SU-DHL-6 (cell line): ENCODE data around the gene ADAMTS17.

Source experiments
- H2AFZ ChIP-seq: fragments of 200-600 bp; sonication (generic); 2 replicates; pipeline ENCODE4 v1.6.1; 2014; ENCODE audit warnings: low read depth, mild to moderate bottlenecking, moderate library complexity, mixed read lengths, antibody characterized with exemption, low read length; ENCODE audit not compliant: severe bottlenecking
- H3F3A ChIP-seq: fragments of 200-600 bp; shearing (Covaris generic); 2 replicates; pipeline ENCODE4 v1.6.0; 2016; ENCODE audit warnings: antibody characterized with exemption, mild to moderate bottlenecking; ENCODE audit not compliant: insufficient read depth
- H3K27ac ChIP-seq: fragments of 200-600 bp; sonication (generic); 2 replicates; pipeline ENCODE4 v1.5.1; 2016; ENCODE audit warnings: low read depth, mild to moderate bottlenecking, low read length, moderate library complexity, mixed read lengths
- H3K27me3 ChIP-seq: fragments of 200-600 bp; sonication (generic), shearing (Covaris generic); 2 replicates; pipeline ENCODE4 v1.6.0; 2014; ENCODE audit warnings: mild to moderate bottlenecking, low read length
- H3K36me3 ChIP-seq: fragments of 200-600 bp; sonication (generic); 2 replicates; pipeline ENCODE4 v1.6.1; 2014; ENCODE audit warnings: mild to moderate bottlenecking, low read length, mixed read lengths
- H3K4me2 ChIP-seq: fragments of 300-600, 200-600 bp; shearing (Covaris generic), sonication (generic); 2 replicates; pipeline ENCODE4 v1.6.0; 2014; ENCODE audit warnings: low read length, low read depth, mild to moderate bottlenecking; ENCODE audit not compliant: poor library complexity, severe bottlenecking
- H3K4me3 ChIP-seq: fragments of 200-600 bp; sonication (generic); 2 replicates; pipeline ENCODE4 v1.5.1; 2014; ENCODE audit warnings: antibody characterized with exemption, low read length, mild to moderate bottlenecking, mixed read lengths; ENCODE audit not compliant: insufficient read depth, poor library complexity, severe bottlenecking
- H3K79me2 ChIP-seq: fragments of 200-600 bp; sonication (generic); 2 replicates; pipeline ENCODE4 v1.6.1; 2014; ENCODE audit warnings: mild to moderate bottlenecking, low read length, moderate library complexity; ENCODE audit not compliant: insufficient read depth
- H3K9ac ChIP-seq: fragments of 200-600 bp; sonication (generic); 2 replicates; pipeline ENCODE4 v1.7.0; 2014; ENCODE audit warnings: mild to moderate bottlenecking, low read length
- H3K9me2 ChIP-seq: fragments of 200-600 bp; sonication (generic); replicated peaks from 2 replicates; pipeline ENCODE4 v1.6.1; 2014; ENCODE audit warnings: low read length; ENCODE audit not compliant: insufficient read depth
- H3K9me3 ChIP-seq: fragments of 200-600 bp; sonication (generic); 2 replicates; pipeline ENCODE4 v1.6.1; 2014; ENCODE audit warnings: low read length, mixed read lengths; ENCODE audit not compliant: insufficient read depth
- H4K20me1 ChIP-seq: fragments of 200-600 bp; sonication (generic); 2 replicates; pipeline ENCODE4 v1.6.1; 2014; ENCODE audit warnings: low read depth, mild to moderate bottlenecking, antibody characterized with exemption, low read length, moderate library complexity, mixed read lengths
- EZH2phosphoT487 ChIP-seq: fragments of 200-600 bp; sonication (generic), shearing (Covaris generic); conservative IDR thresholded peaks from 2 replicates; pipeline ENCODE4 v1.6.1; 2018; ENCODE audit warnings: mild to moderate bottlenecking, antibody characterized with exemption, low read length, moderate library complexity, mixed read lengths
- TF ChIP-seq, protein P1 (sequence below): fragments of 200-600 bp; sonication (generic); IDR thresholded peaks from one replicate; pipeline ENCODE4 v1.5.1; 2017; ENCODE audit warnings: antibody characterized with exemption, mild to moderate bottlenecking, low read length, moderate library complexity; ENCODE audit not compliant: insufficient read depth, poor library complexity, severe bottlenecking

Gene ADAMTS17

DNA sequence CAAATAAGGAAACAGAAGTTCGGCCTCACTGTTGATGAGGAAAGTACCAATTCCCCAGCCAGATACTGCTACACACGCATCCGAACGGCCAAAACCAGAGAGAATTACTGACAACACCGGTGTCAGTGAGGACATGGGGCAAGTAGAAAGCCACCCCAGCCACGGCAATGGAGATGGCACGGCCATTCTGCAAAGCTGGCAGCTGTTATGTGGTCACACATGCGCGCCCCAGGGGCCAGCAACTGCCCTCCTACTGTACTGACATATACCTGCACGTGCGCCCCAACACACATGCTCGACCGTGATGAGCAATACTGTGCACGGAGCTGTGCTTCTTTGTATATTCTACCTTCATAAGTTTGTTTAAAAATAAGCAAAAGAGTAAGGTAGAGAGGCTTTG lies 217.4 kb downstream of the ADAMTS17 start:
- no peak overlapping the region for H3K4me2 ChIP-seq
- TF ChIP-seq, protein P1, sequence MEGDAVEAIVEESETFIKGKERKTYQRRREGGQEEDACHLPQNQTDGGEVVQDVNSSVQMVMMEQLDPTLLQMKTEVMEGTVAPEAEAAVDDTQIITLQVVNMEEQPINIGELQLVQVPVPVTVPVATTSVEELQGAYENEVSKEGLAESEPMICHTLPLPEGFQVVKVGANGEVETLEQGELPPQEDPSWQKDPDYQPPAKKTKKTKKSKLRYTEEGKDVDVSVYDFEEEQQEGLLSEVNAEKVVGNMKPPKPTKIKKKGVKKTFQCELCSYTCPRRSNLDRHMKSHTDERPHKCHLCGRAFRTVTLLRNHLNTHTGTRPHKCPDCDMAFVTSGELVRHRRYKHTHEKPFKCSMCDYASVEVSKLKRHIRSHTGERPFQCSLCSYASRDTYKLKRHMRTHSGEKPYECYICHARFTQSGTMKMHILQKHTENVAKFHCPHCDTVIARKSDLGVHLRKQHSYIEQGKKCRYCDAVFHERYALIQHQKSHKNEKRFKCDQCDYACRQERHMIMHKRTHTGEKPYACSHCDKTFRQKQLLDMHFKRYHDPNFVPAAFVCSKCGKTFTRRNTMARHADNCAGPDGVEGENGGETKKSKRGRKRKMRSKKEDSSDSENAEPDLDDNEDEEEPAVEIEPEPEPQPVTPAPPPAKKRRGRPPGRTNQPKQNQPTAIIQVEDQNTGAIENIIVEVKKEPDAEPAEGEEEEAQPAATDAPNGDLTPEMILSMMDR: no peak
- no peak for TF ChIP-seq EZH2phosphoT487
- no peaks in the 10 kb centered on the region; the same call in 1 of the 2 replicates for H3K9me2 ChIP-seq

DNA sequence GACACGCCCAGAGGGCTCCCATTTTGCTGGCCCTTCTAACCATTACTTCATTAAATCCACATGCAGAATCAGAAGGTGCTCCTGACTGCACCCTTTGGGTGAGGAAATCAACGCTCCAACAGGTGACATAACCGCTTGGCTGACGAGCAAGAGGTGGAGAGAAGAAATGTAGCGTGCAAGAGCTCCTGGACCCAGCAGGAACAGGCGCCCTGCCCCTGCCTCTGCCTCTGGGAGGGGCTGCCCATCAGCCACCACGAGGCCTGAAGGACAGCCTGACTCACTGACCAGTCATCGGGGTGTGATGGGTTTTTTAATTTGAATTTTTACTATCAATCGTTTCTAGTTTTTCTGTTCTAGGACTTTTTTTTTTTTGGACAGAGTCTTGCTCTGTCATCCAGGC lies 218.2 kb downstream of the ADAMTS17 start:
- no peak overlapping the region for H2AFZ ChIP-seq
- no peaks in the 10 kb centered on the region; the same call in 1 of the 2 replicates for H3K9me2 ChIP-seq
- no peaks in the 10 kb centered on the region for H4K20me1 ChIP-seq
- H3K4me2 ChIP-seq: no peak overlapping the region
- no peaks in the 10 kb centered on the region for H3K9me3 ChIP-seq
- H3K4me3 ChIP-seq: no peak overlapping the region
- no peak overlapping the region for H3K27ac ChIP-seq
- no peaks in the 10 kb centered on the region for H3K79me2 ChIP-seq
- no peaks in the 10 kb centered on the region for H3F3A ChIP-seq
- no peaks in the 10 kb centered on the region for H3K36me3 ChIP-seq
- no peak overlapping the region for H3K9ac ChIP-seq
- TF ChIP-seq, protein P1: no peak
- TF ChIP-seq EZH2phosphoT487: no peak
- H3K27me3 ChIP-seq: no peaks in the 10 kb centered on the region

More for the DNA sequence above, 217.4 kb downstream of the ADAMTS17 start:
- Histone ChIP-seq H3K9me3 (no peaks in the 10 kb centered on the region), H4K20me1 (no peaks in the 10 kb centered on the region), H3K36me3 (no peaks in the 10 kb centered on the region), H3K79me2 (no peaks in the 10 kb centered on the region), H3K27ac (no peak overlapping the region), H3K4me3 (no peak overlapping the region), H3F3A (no peaks in the 10 kb centered on the region), H2AFZ (no peak overlapping the region), H3K27me3 (no peaks in the 10 kb centered on the region), H3K9ac (no peak overlapping the region)

- Histone ChIP-seq H3K36me3 (no peaks in the 10 kb centered on the region), H3F3A (no peaks in the 10 kb centered on the region), H3K27ac (no peak overlapping the region), H3K27me3 (no peaks in the 10 kb centered on the region), H3K9ac (no peak overlapping the region), H2AFZ (no peak overlapping the region), H4K20me1 (no peaks in the 10 kb centered on the region), H3K79me2 (no peaks in the 10 kb centered on the region), H3K4me3 (no peak overlapping the region), H3K9me3 (no peaks in the 10 kb centered on the region), H3K4me2 (no peak overlapping the region), H3K9me2 (no peaks in the 10 kb centered on the region)
- TF ChIP-seq EZH2phosphoT487: no peak
- TF ChIP-seq, protein P1: no peak
Observed at GRCh38 chr15:100121285-100121684, 220.5 kb downstream of the ADAMTS17 start.
